HL-60/S4 treated with retinoic acid at 250 ng/mL for 4 days and 3 days (cell line): ENCODE data around the gene FAHD2A.
"Not testable (repeated sequence)": the region's sequence is repeated elsewhere in the genome, so short reads cannot be mapped to it uniquely, and the experiment has no call there.

Experiments used
- in situ Hi-C: fragments of 300-500 bp; cut with MboI; formaldehyde crosslinking; loops from 2 replicates; pipeline ENCODE4 v1.7.0; 2022; ENCODE audit warnings: low sequenced_read_pairs

Gene FAHD2A

GRCh38 chr2:95375532-95376150 lies 26.9 kb upstream of the FAHD2A start:
- in situ Hi-C loops = no loop called here

- in situ Hi-C loops = no loop called here
Observed at GRCh38 chr2:95376311-95377215, 25.9 kb upstream of the FAHD2A start.

- in situ Hi-C loops = no loop called here
Observed at GRCh38 chr2:95377216-95378123, 25.0 kb upstream of the FAHD2A start.

- in situ Hi-C loops = not testable (repeated sequence)
Observed at GRCh38 chr2:95378281-95378680, 24.2 kb upstream of the FAHD2A start.

GRCh38 chr2:95379371-95379831 lies 23.1 kb upstream of the FAHD2A start:
- in situ Hi-C loops = no loop called here

- in situ Hi-C loops = no loop called here
Observed at GRCh38 chr2:95380280-95380679, 22.2 kb upstream of the FAHD2A start.

- in situ Hi-C loops = no loop called here
Observed at GRCh38 chr2:95380731-95381130, 21.8 kb upstream of the FAHD2A start.

GRCh38 chr2:95381212-95382191 lies 21.0 kb upstream of the FAHD2A start:
- in situ Hi-C loops = no loop called here

- in situ Hi-C loops = no loop called here
Observed at GRCh38 chr2:95382192-95382591, 20.3 kb upstream of the FAHD2A start.

- in situ Hi-C loops = no loop called here
Observed at GRCh38 chr2:95382686-95383634, 19.5 kb upstream of the FAHD2A start.

- in situ Hi-C loops = no loop called here
Observed at GRCh38 chr2:95383635-95384027, 18.9 kb upstream of the FAHD2A start.

- in situ Hi-C loops = no loop called here
Observed at GRCh38 chr2:95384854-95385569, 17.5 kb upstream of the FAHD2A start.

GRCh38 chr2:95385570-95385984 lies 16.9 kb upstream of the FAHD2A start:
- in situ Hi-C loops = no loop called here

- in situ Hi-C loops = no loop called here
Observed at GRCh38 chr2:95386031-95386430, 16.5 kb upstream of the FAHD2A start.

GRCh38 chr2:95387358-95387757 lies 15.2 kb upstream of the FAHD2A start:
- in situ Hi-C loops = no loop called here

GRCh38 chr2:95388091-95388692 lies 14.3 kb upstream of the FAHD2A start:
- in situ Hi-C loops = no loop called here

- in situ Hi-C loops = no loop called here
Observed at GRCh38 chr2:95388856-95389244, 13.7 kb upstream of the FAHD2A start.
